NCI-H1417 (cell line): ENCODE data around the gene CYSTM1.
"Not testable (repeated sequence)": the region's sequence is repeated elsewhere in the genome, so short reads cannot be mapped to it uniquely, and the experiment has no call there.

Source experiments
- DNase-seq, 3 experiments: peaks; one replicate each; lab custom pipeline; 2025; lab: John Stamatoyannopoulos, UW

CYSTM1 gene

DNA sequence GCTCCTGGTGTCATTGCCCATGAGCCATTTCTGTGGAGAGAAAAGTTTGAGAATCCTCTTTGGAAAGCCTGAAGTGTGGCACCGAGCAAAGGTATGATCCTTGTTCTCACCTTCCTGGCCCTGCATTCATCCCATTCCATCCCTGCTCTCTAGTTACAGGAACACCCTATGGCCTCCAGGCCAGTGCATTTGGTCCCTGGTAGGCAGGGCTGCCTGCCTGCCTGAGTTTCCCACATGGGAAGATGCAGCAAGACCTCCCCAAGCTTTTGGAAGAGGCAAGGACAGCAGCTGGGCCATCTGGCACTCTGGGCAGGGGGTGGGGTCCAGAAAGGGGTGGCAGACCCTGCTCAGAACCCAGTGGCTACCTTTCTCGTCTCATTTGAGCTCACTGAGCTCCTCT, 24.8 kb upstream of the CYSTM1 start:
- no peak for DNase-seq

GRCh38 chr5:140151144-140152021, 23.6 kb upstream of the CYSTM1 start:
- DNase-seq: peak in 2 of 3 experiments; percentile 4 to 89

GRCh38 chr5:140152022-140152999, 22.7 kb upstream of the CYSTM1 start:
- DNase-seq: no peak

GRCh38 chr5:140153255-140153654, 21.7 kb upstream of the CYSTM1 start:
- no peak for DNase-seq

DNA sequence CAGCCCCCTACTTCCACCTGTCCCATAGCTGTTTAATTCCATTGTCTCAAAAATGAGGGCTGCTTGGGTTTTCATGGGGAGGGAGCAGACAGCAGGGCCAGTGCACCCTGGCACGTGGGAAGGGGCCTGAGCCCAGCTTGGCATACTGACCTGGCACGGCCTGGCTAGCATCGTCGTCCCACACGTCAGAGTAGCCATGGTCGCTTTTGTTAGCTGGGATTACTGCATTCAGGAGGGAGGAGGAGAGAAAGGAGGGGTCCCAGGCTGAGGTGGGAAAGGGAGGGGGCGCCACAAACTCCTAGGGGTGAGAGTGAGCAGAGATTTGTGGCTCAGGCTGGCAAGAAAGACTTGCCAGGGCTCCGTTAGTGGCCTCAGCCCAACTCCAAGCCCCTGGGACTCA, 21.1 kb upstream of the CYSTM1 start:
- no peak for DNase-seq

DNA sequence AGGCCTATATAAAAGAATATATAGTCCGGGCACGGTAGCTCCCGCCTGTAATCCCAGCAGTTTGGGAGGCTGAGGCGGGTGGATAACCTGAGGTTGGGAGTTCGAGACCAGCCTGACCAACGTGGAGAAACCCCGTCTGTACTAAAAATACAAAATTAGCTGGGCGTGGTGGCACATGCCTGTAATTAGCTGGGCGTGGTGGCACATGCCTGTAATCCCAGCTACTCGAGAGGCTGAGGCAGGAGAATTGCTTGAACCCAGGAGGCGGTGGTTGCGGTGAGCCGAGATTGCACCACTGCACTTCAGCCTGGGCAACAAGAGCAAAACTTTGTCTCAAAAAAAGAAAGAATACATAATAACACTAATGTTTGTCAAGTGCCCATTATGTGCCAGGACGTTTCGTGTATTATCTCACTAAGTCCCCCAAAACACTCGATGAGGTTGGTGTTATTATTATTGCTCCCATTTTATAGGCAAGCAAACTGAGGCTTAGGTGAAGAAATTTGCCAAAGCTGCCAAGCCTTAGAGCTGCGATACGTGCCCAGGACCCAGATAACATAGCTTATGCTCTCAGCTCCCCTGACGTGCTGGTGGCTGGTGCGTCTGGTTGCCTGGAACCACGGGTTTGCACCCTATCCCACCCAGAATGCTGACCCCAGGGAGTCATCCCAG, 20.1 kb upstream of the CYSTM1 start:
- DNase-seq: not testable (repeated sequence)

- peak; percentile 60 to 80 (median 78) for DNase-seq
Measured at GRCh38 chr5:140157032-140157781, 17.8 kb upstream of the CYSTM1 start.

- peak in 1 of 3 experiments; percentile 24 for DNase-seq
Measured at GRCh38 chr5:140159014-140159927, 15.7 kb upstream of the CYSTM1 start.

GRCh38 chr5:140162275-140162674, 12.7 kb upstream of the CYSTM1 start:
- DNase-seq: no peak

- no peak for DNase-seq
Measured at GRCh38 chr5:140162781-140163180, 12.2 kb upstream of the CYSTM1 start.

DNA sequence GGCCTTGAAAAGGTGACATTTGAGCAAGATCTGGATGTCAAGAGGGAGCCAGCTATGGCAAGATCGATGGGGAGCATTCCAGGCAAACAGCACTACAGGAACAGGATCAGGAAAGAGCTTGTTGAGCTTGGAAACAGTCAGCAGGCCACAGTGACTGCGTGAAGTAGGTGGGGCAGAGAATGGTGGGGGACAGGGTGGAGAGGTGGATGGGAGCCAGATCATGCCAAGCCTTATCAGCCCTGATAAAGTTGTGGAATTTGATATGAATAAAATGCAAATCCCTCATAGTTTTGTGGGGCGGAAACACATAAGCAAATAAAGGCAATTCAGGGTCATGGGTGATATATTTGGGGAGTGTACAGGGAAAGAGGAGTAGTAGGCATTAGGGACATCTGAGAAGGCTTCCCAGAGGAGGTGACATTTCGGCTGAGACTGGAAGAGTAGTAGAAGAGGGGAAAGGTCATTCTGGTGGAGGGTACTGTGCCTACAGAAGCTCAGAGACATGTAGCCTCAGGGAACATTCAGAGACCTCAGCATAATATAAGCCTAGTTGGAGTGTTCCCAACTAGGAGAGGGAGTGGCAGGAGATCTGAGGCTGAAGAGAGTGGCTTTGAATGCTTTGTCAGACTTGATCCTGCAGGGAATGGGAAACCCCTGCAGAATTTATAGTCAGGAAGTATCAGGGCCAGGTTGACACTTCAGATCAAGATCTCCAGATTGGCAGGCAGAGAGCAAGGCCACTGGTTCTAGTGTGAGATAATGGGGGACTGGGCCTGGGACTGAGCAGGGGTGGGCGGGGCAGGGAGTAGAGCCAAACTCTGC, 9.7 kb upstream of the CYSTM1 start:
- no peak for DNase-seq

GRCh38 chr5:140165923-140166270, 9.1 kb upstream of the CYSTM1 start:
- DNase-seq: no peak

DNA sequence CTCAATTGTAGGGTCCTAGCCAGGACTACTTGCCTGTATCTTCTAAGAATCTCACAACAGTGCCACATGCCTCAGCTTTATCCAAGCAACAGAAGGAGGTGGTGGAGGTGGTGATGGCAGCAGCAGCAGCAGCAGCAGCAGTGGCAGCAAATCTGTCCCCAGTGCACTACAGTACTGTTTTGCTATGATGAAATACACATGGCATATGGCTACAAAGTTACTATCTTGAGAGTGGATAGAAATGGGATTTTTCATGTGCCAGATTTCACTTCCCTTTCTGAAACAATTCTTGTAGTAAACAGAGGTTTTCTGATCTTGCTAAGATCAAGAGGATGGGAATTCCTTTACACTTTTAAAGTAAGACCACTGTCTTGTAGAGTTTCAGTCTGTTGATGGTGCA, 8.1 kb upstream of the CYSTM1 start:
- DNase-seq: no peak

DNA sequence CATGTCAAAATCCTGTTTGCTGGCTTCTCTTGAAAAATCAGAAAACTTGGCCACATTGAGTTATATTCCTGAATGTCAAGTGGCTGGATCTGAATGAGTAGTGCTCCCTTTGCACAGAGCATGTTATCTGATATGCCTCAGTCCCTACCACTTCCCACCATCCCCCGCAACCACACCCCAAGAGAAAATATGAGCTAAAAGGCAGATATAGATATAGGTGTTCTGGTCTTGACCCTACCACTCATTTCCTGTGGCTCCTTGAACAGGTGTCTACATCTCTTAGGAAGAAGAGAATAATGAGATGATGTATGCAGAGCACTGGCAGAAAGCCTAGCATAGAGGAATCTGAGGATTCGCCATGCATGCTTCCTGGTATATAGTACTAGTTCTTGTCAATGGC, 6.6 kb upstream of the CYSTM1 start:
- DNase-seq: no peak

DNA sequence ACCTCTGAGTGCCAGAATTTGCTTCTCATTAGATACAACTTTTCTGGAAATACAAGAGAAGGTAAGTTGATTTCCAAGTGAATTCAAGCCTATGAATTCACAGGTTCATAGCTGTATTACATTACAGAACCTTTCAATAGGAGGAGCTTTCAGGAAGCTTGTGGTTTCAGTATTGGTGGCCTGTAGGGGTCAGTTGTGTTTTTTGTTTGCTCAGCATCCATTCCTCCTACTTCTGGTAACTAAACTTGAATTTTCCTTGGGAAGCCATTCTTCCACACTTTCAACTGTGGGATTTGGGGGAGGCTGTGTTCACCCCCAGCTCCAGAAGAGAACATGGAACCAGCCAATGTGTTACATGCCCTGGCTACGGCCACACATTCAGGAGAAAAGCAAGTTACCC, 5.6 kb upstream of the CYSTM1 start:
- no peak for DNase-seq

DNA sequence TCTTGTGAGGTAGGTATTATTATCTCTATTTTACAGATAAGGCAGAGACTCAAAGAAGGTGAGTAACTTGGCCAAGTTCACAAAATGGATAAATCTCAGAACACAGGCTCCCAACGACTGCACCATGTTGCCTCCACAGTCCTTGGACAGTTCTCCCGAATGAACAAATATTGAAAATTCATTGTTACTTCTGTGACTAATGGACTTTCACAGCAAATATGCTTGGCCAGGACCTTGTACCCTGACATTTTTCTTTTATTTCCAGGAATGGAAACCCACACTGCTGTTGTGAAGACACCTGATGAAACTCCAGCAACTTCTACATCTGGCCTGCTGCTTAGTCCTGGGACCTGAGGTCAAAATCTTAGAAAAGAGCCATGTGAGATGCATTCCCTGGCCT, 2.5 kb upstream of the CYSTM1 start:
- no peak for DNase-seq

DNA sequence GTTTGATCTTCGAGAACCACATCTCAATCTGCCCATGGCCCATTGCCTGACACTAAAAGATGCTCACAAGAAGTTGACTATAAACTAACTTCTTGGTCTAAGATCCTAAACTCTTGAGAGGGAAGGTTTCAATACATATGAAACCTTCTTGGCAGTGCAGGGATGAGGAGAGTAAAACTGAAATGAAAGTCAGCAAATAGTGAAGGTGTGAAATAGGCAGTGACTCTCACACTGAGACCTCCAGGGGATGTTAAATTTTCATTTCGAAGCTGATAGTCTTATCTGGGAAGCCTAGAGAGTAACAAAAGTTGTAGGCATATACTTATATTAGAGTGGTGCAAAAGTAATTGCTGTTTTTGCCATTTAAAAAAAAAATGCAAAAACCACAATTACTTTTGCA, 974 bp upstream of the CYSTM1 start:
- no peak for DNase-seq

GRCh38 chr5:140175367-140176030, 511 bp downstream of the CYSTM1 start:
- DNase-seq: peak; percentile 59 to 77 (median 75)

- no peak for DNase-seq
Measured at GRCh38 chr5:140176031-140176387, 1.0 kb downstream of the CYSTM1 start.
